SW480 (cell line): ENCODE data around the gene MUC5B.
"Not testable (repeated sequence)": the region's sequence is repeated elsewhere in the genome, so short reads cannot be mapped to it uniquely, and the experiment has no call there.

Experiments used
- DNase-seq: peaks from one replicate; pipeline ENCODE4 v3.0.0-alpha.2; 2016; ENCODE audit warnings: low spot score

Gene MUC5B

DNA sequence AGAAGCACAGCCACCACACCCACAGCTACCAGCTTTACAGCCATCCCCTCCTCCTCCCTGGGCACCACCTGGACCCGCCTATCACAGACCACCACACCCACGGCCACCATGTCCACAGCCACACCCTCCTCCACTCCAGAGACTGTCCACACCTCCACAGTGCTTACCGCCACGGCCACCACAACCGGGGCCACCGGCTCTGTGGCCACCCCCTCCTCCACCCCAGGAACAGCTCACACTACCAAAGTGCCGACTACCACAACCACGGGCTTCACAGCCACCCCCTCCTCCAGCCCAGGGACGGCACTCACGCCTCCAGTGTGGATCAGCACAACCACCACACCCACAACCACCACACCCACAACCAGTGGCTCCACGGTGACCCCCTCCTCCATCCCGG lies 27.5 kb downstream of the MUC5B start:
- not testable (repeated sequence) for DNase-seq

- DNase-seq, result no peak
Measured at GRCh38 chr11:1251236-1251770, 28.4 kb downstream of the MUC5B start.

DNA sequence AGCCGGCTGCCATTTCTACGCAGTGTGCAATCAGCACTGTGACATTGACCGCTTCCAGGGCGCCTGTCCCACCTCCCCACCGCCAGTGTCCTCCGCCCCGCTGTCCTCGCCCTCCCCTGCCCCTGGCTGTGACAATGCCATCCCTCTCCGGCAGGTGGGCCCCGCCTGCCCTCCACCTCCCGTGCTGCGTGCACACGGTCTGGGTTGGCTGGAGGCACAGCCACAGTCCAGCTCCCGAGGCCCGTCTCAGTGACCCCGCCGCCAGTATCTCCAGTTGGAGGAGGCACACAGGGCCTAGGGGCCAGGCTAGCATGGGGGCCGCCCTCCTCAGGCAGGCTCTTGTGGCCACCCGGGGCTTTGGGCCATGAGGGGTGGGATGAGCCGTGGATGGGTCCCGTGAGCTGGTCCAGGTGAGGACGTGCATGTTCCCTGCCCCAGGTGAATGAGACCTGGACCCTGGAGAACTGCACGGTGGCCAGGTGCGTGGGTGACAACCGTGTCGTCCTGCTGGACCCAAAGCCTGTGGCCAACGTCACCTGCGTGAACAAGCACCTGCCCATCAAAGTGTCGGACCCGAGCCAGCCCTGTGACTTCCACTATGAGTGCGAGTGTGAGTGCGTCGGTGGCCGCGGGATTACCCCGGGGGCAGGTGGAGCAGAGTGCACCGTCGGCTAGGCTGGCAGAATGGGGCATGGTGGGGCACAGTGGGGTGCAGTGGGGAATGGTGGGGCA lies 29.7 kb downstream of the MUC5B start:
- DNase-seq, result no peak

DNA sequence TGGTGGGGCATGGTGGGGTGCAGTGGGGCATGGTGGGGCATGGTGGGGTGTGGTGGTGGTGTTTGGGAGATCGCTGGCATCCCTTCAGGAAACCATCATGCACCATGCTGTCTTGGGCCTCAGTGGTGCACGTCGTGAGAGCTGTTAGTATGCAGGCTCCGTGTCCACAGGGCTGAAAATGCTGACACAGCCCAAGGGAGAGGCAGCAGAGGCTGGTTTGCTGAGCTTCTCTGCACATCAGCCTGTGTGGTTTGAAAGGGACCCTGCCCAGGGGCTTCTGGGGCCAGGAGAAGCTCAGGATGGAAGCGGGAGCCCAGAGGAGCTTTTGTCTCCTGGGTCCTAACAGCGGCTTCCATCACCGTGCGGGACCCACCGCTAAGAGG lies 30.2 kb downstream of the MUC5B start:
- DNase-seq, result no peak

- DNase-seq, result no peak
Measured at GRCh38 chr11:1254086-1254648, 31.3 kb downstream of the MUC5B start.

- no peak for DNase-seq
Measured at GRCh38 chr11:1254733-1255132, 31.9 kb downstream of the MUC5B start.

GRCh38 chr11:1255151-1255550 lies 32.3 kb downstream of the MUC5B start:
- no peak for DNase-seq

DNA sequence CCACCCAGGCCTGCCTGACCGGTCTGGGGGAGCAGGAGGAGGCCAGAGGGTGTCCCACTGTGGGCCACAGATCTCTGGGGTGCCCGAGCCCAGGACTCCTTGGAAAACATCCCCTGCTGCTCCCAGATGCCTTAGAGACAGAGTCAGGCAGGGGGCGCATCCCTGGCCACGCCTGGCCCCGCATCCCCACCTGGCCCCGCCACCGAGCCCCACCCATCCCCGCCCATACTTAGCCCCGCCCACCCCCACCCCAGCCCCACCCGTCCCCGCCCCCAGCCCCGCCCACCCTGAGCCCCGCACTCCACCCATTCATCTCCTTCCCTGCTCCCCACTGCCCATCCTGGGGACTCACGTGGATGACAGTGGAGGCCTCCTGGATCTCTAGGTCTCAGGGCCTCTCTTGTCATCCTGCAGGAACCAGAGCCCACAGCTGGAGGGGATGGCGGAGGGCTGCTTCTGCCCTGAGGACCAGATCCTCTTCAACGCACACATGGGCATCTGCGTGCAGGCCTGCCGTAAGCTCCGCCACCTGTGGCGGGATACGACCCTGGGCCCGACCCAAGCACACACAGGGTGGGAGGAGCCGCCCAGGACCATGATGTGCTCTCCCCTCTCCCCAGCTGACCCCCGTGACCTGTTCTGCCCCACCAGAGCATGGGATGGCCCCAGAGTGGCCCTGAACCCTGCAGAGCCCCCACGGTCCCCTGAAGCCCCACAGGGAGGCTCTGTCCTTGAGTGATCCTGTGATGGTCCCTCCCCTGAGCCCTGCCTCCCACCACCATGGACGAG lies 33.6 kb downstream of the MUC5B start:
- DNase-seq, result no peak

DNA sequence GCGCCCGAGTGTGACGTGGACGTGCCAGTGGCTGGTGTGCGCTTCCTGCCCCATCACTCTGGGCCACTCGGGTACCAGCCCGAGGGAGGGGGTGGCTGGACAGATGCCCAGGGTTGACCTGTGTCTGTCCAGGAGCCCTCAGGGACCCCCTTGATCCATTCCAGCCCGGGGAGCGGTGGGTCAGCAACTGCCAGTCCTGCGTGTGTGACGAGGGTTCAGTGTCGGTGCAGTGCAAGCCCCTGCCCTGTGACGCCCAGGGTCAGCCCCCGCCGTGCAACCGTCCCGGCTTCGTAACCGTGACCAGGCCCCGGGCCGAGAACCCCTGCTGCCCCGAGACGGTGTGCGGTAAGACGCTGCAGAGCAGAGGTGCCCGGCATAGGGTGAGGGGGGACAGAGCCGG lies 34.5 kb downstream of the MUC5B start:
- no peak for DNase-seq

- DNase-seq, result no peak
Measured at GRCh38 chr11:1257916-1258315, 35.0 kb downstream of the MUC5B start.

GRCh38 chr11:1258401-1259075 lies 35.7 kb downstream of the MUC5B start:
- no peak for DNase-seq

- no peak for DNase-seq
Measured at GRCh38 chr11:1259076-1259461, 36.2 kb downstream of the MUC5B start.

DNA sequence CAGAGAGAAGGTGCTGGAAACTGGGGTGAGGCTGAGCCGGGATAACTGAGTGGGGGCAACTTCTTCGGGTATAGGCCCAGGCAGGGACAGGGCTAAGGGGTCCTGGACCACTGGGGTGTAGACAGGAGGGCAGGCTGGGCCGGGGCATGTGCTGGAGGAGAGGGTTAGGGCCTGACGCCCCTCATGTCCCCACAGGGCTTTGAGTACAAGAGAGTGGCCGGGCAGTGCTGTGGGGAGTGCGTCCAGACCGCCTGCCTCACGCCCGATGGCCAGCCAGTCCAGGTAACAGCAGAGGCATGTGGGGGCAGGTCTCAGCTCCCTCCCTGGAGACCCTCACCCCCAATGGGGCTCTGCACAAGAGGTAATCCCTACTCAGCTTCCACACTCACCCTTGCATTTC lies 36.7 kb downstream of the MUC5B start:
- DNase-seq, result no peak

DNA sequence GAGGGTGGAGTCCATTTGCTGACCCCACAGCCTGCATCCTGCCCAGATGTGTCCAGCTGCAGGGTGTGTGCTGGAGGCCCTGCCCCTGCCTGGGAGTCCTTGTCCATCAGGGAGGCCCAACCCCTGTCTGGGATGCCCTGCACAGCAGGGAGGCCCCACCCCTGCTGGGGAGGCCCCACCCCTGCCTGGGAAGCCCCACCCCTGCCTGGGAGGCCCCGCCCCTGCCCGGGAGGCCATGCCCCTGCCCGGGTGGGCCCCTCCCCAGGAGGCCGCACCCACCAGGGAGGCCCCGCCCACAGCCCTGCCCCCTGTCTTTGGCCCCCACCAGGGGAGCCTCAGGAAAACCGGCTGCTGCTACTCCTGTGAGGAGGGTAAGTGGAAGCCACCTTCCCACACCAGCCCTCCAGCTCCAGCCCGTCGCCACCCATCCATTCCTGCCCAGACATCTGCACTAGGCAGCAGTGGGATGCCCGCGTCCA lies 37.2 kb downstream of the MUC5B start:
- DNase-seq, result peak; percentile 37

GRCh38 chr11:1260620-1261019 lies 37.8 kb downstream of the MUC5B start:
- no peak for DNase-seq

- DNase-seq, result no peak
Measured at GRCh38 chr11:1261241-1262071, 38.6 kb downstream of the MUC5B start.

DNA sequence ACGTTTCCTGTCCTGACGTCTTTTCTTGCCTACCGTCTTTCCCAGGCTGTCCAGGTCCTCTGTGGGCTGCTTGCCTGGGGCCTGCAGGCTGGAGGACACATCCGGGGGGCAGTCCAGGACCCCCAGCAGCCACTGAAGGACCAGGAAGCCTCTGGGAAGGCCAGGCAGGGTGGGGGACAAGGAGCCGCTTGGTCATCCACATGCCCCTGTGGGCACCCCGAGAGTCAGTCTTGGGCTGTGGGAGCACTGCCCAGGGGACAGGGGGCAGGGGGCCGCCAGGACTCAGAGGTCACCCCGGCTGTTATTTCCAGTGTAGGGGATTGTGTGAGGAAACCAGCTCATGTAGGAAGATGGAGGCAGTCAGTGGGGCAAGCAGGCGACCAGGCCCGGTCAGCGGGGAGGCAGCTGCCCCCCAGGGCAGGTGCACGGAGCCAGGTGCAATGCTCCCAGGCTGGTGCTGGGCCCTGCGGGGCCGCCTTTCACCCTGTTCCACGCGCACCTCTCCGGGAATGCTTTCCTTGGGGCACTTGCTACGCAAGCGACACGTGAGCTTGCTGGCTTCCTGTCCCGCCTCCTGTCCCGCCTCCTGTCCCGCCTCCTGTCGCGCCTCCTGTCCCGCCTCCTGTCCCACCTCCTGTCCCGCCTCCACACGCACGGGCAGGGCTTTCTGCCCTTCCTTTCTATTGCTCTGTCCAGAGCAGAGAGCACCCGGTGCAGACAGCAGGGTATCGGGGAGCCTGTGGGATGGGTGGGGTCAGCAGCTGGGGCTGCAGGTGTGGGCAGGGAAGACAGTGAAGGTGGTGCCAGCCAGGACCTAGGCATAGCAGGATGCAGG lies 39.5 kb downstream of the MUC5B start:
- peak; percentile 90 for DNase-seq

- peak; percentile 42 for DNase-seq
Measured at GRCh38 chr11:1263010-1263409, 40.1 kb downstream of the MUC5B start.

DNA sequence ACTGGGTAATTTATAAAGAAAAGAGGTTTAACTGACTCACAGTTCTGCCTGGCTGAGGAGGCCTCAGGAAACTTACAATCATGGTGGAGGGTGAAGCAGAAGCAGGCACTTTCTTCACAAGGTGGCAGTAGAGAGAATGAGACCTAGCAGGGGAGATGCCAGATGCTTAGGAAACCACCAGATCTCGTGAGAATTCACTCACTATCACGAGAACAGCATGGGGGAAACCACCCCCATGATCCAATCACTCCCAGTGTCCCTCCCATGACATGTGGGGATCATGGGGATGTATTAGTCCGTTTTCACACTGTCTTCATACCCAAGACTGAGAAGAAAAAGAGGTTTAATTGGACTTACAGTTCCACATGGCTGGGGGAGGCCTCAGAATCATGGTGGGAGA lies 41.6 kb downstream of the MUC5B start:
- peak; percentile 53 for DNase-seq

- not testable (repeated sequence) for DNase-seq
Measured at GRCh38 chr11:1265480-1265879, 42.6 kb downstream of the MUC5B start.
